ENCODE measurements around the gene CPEB1. TPM values are rescaled to one million over a fixed set of nuclear protein-coding genes. Genes with fewer than 3 reads are reported as not detected.
A peak's percentile ranks its signal among the peaks of the same experiment; 100 is the strongest.

The CPEB1 gene
- total RNA-seq = not detected
- long read RNA-seq = 0 reads

DNA sequence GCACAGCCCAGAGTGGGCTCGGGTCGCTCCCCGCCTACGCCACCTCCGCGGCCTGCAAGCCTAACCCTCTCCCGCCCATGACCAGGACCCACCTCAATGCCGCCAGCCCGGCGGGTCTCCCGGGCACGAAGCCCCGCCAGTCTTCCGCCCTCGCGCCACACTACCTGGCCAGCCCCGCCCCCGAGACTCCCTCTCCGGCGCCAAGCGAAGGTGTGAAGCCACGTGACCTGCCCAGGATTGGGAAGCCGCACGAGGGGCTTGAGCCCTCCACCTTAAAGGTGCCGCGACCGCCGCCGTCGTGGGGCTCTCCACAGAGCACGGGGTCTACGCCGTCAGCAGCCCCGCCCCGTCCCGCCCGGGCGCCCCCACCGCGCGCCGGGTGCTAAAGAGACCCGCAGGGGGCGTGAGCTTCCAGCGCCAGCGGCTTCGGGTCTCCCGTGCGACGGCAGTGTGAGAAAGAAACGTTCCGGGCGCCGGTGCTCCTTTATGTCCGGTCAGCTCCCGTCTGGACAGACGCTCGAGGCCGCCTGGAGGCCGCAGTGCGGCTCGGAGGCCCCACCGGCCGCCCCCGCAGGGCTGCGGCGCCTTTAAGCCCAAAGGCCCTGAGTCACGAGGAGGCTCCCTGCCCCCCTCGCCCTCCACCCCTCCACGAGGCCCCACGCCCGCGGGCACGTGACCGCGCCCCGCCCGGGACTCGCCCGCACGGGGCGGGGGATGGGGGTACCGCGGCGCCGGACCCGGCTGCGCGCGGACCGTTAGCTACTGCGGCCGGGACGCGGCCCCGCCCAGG is at the start of gene CPEB1:
CPEB1 (minus strand) TSS at position 319 of the 790 bp plus-strand sequence. CDS start 18,904 bp downstream, outside the sequence.
- intact Hi-C loops (cut with DNase I) = no loop called here

DNA sequence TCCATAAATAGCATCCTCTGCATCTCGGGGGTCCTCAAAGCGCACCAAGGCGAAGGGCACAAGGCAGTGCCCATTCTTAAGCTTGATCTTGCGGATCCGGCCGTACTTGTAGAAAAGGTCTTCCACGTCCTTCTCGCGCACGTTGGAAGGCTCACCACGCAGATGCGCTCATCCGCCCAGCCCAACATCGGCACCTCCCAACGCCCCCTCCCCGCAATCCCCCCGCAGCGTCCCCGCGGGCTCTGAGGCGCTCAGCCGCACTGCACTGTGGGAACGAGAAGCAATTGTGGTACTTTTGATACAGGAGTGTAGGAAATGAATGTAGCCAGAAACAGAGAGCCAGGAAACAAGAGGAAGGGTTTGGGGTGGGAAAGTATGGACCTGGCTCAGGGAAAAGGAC is 45.0 kb upstream of the CPEB1 start:
- no peak overlapping the region for H3K4me3 ChIP-seq
- DNase-seq (no peak), ATAC-seq (no peak)
- WGBS (ENCODE audit: insufficient coverage, low coverage, low lambda C conversion rate, missing lambda C conversion rate) = 82% methylated on average over 23 of the region's 23 CpGs
- H3K36me3 ChIP-seq = no peaks in the 10 kb centered on the region
- TF ChIP-seq, protein P1, sequence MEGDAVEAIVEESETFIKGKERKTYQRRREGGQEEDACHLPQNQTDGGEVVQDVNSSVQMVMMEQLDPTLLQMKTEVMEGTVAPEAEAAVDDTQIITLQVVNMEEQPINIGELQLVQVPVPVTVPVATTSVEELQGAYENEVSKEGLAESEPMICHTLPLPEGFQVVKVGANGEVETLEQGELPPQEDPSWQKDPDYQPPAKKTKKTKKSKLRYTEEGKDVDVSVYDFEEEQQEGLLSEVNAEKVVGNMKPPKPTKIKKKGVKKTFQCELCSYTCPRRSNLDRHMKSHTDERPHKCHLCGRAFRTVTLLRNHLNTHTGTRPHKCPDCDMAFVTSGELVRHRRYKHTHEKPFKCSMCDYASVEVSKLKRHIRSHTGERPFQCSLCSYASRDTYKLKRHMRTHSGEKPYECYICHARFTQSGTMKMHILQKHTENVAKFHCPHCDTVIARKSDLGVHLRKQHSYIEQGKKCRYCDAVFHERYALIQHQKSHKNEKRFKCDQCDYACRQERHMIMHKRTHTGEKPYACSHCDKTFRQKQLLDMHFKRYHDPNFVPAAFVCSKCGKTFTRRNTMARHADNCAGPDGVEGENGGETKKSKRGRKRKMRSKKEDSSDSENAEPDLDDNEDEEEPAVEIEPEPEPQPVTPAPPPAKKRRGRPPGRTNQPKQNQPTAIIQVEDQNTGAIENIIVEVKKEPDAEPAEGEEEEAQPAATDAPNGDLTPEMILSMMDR (IDR thresholded peaks at IDR 0.05) = no peak
- TF ChIP-seq POLR2A (IDR thresholded peaks at IDR 0.05) = no peak
- H3K27ac ChIP-seq = no peak overlapping the region
- intact Hi-C loops (cut with DNase I) = no loop called here
- H3K4me1 ChIP-seq = no peaks in the 10 kb centered on the region
- H3K9me3 ChIP-seq = no peaks in the 10 kb centered on the region
- H3K27me3 ChIP-seq = no peaks in the 10 kb centered on the region

More for the DNA sequence above, at the start of gene CPEB1:
- Histone ChIP-seq H3K9me3 (no peaks in the 10 kb centered on the region), H3K4me3 (peak within 1 kb of the TSS; percentile 25 to 44 (median 25)), H3K4me1 (peaks cover 0 to 16% (median 3%) of the 10 kb centered on the region in 4 donors), H3K27me3 (peaks cover 0 to 24% of the 10 kb centered on the region in 2 donors), H3K27ac (no peak within 1 kb of the TSS), H3K36me3 (no peaks in the 10 kb centered on the region)
- TF ChIP-seq, protein P1 (IDR thresholded peaks at IDR 0.05) = no peak
- no peak for TF ChIP-seq POLR2A (IDR thresholded peaks at IDR 0.05)
- 9% methylated on average over 9 of the region's 96 CpGs for WGBS (ENCODE audit: insufficient coverage, low coverage, low lambda C conversion rate, missing lambda C conversion rate)
- DNase-seq (no peak), ATAC-seq (peak; percentile 19 to 48 (median 29))

DNA sequence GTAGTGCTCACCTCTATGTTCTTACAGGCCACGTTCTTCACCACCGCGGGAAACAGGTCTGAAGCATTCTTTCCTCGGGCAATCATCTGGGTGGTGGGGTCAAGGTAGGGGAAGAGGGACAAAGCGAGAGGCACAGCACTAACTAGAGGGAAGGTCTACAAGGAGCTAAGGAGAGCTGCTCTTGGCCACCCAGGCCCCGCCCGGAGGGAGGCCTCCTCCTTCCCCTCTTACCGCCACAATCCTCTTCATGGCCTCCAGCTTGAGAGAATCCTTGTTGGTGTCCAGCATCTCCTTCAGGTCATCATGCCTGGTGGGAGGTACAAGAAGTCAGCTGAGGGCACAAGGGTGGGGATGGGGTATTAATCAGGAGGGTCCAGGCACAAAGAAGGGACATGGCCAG is 42.0 kb upstream of the CPEB1 start:
- no peak for ATAC-seq

DNA sequence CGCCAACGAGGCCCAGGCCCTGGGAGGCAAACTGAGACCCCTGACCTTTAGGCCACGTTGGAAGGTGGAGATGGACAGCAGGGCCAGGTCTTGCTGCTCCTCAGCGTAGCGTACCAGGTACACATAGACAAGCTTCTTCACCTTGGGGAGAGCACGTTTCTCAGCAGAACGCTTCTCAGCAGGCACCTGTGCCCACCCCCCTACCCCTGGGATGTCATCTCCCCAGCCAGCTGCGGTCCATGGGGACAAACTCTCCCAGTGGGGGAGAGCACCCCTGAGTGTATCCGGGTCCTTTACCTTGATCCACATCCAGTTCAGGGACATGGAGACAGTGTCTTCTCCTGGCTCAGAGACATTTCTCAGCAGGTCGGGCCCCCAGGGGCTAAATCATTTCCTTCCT is 41.5 kb upstream of the CPEB1 start:
- 63% methylated on average over 4 of the region's 10 CpGs for WGBS (ENCODE audit: insufficient coverage, low coverage, low lambda C conversion rate, missing lambda C conversion rate)
- intact Hi-C loops (cut with DNase I) = no loop called here
- DNase-seq = no peak

More for the DNA sequence above, 42.0 kb upstream of the CPEB1 start:
- TF ChIP-seq, protein P1 (IDR thresholded peaks at IDR 0.05) = no peak
- no peak for TF ChIP-seq POLR2A (IDR thresholded peaks at IDR 0.05)
- Histone ChIP-seq H3K9me3 (no peaks in the 10 kb centered on the region), H3K27ac (no peak overlapping the region), H3K4me3 (no peak overlapping the region), H3K4me1 (no peaks in the 10 kb centered on the region), H3K27me3 (no peaks in the 10 kb centered on the region), H3K36me3 (no peaks in the 10 kb centered on the region)
- 93% methylated on average over 3 of the region's 8 CpGs for WGBS (ENCODE audit: insufficient coverage, low coverage, low lambda C conversion rate, missing lambda C conversion rate)
- no peak for DNase-seq
- intact Hi-C loops (cut with DNase I) = no loop called here

More for the DNA sequence above, 41.5 kb upstream of the CPEB1 start:
- H3K4me3 ChIP-seq = no peak overlapping the region
- no peaks in the 10 kb centered on the region for H3K27me3 ChIP-seq
- H3K36me3 ChIP-seq = no peaks in the 10 kb centered on the region
- TF ChIP-seq, protein P1 (IDR thresholded peaks at IDR 0.05) = no peak
- no peak for TF ChIP-seq POLR2A (IDR thresholded peaks at IDR 0.05)
- ATAC-seq = no peak
- no peak overlapping the region for H3K27ac ChIP-seq
- H3K4me1 ChIP-seq = no peaks in the 10 kb centered on the region
- H3K9me3 ChIP-seq = no peaks in the 10 kb centered on the region
